Activated naive CD8-positive, alpha-beta T cell treated with anti-CD3 and anti-CD28 coated beads, Interleukin-2, amount 50 U/mL, for 16 hours (primary cell): ENCODE results near the gene CHTF18.
"Not testable (repeated sequence)": the region's sequence is repeated elsewhere in the genome, so short reads cannot be mapped to it uniquely, and the experiment has no call there.

Experiments
- DNase-seq: peaks from one replicate; pipeline ENCODE4 v3.0.0-alpha.2; 2020; ENCODE audit warnings: low read depth, low spot score

Gene CHTF18

DNA sequence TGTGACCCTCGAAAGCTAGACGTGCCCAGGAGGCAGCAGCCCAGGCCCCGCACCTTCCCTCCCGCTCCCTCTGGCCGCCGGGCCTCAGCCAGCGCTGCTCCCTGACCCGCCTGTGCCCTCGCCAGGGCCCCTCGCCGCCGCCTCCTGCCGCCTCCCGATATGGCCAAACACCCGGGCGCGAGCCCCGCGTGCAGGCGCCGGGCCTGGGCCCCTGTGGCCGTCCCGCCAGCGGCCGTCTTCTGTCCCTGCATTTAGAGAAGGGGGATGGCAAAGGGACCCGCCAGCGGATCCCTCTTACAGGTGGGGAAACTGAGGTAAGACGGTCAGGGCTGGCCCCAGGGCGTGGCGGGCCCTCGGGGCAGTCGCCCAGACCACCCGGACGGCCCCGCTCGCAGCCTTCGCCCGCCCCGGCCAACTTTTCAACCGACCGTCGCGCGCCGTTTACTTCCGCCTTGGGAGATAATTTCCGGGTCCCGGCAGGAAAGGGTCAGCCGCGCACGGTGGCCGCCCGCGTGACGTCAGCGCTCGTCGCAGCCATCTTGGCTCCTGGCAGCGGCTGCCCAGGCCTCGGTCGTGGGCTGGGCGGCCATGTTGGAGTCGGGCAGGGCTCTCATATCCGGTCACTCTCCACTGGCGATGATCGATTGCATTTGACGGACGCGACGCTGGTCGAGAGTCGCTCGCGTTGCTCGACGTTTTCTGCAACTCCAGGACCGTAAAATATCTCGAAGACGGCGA, 19.1 kb downstream of the CHTF18 start:
- DNase-seq: peak; percentile 60

DNA sequence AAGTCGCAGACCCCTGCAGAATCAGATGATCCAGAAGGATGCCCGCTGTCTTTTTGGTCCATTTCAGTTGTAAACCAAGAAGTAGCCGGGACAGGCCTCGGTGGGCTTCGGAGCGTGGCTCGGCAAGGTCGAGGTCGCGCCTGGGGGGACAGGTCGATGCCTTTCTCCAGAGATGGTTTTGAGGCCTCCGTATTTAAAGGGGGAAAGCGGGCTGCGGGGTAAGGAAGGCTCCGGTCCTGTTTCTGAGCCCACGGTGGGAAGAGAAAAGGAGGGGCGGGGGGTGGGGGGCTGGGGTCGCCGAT, 19.6 kb downstream of the CHTF18 start:
- no peak for DNase-seq

GRCh38 chr16:813204-813915, 24.9 kb downstream of the CHTF18 start:
- peak; percentile 32 for DNase-seq

- DNase-seq: no peak
These were observed 25.5 kb downstream of the CHTF18 start for GRCh38 chr16:813916-814412.

- no peak for DNase-seq
These were observed 26.6 kb downstream of the CHTF18 start for GRCh38 chr16:814974-815373.

- no peak for DNase-seq
These were observed 27.4 kb downstream of the CHTF18 start for GRCh38 chr16:815861-816260.

- no peak for DNase-seq
These were observed 28.8 kb downstream of the CHTF18 start for GRCh38 chr16:817001-817906.

DNA sequence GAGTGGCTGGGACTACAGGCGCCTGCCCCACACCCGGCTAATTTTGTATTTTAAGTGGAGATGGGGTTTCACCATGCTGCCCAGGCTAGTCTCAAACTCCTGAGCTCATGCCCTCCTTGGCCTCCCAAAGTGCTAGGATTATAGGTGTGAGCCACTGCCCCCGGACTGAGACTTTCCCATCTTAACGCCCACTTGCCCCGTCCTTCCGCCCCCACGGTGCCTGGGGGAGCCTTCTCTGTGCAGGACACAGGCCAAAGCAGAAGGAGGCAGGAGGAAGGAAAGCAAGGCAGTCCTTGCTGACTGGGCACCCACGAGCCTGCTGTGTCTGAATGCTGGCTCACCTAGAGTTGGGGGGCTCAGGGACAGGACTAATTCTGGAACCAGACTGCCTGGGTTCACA, 29.7 kb downstream of the CHTF18 start:
- DNase-seq: no peak

GRCh38 chr16:818592-818991, 30.2 kb downstream of the CHTF18 start:
- DNase-seq: no peak

DNA sequence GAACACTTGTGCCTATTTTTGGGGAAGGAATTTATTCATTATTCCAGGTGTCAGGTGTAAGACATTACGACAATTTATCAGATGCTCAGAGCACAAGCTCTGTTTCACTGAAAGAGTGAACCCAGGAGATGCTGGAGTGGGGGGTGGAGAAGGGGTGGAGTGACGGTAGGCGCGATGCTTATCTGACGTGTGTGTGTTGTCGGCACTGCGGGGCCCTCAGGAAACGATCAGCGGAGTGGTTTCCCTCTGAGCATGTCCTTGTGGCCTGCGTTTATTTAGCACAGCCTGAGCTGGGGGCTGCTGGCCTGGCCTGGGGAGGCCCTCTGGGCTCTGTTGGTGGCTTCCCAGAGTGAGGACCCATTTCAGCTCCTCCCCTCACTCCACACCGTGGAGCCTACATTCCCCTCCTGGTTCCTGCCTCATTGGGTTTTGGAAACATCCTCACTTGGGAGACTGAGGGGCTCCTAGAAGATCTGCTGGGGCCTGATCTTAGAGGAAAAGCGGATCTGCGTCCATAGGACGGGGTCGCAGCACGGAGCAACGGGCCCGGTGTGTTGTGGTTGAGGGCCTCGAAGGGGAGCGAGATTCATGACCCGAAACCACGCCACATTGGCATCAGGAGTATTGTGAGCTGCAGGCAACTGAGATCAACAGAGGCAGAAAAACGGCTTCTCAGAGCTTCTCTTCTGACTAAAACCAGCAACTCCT, 31.1 kb downstream of the CHTF18 start:
- no peak for DNase-seq

DNA sequence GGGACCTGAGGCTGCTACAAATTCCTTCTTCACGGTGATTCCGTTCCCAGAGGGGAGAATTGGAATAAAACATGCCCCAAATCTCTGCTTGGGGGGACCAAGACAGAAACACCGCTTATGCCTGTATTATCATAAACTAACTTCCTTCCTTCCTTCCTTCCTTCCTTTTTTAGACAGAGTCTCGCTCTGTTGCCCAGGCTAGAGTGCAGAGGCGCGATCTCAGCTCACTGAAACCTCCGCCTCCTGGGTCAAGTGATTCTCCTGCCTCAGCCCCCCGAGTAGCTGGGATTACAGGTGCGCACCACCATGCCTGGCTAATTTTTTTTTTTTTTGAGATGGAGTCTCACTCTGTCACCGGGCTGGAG, 31.6 kb downstream of the CHTF18 start:
- DNase-seq: not testable (repeated sequence)

DNA sequence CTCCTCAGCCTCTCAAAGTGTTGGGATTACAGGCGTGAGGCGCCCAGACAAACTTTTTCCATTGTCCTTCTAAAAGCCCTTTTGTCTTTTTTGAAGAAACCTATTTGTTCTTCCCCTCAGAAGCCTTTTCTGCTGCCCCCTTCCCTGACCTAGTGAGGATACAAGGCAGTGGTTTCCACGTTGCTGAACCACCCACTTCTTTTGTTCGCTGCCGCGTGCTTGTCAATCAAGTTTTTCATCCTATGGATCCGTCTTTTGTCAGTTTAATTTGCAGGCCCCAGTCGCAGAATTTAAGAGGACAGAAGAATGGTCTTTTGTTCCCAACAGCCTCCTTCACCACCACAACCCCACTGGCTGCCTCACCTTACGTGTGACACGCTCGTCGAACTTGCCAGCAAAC, 32.3 kb downstream of the CHTF18 start:
- no peak for DNase-seq

DNA sequence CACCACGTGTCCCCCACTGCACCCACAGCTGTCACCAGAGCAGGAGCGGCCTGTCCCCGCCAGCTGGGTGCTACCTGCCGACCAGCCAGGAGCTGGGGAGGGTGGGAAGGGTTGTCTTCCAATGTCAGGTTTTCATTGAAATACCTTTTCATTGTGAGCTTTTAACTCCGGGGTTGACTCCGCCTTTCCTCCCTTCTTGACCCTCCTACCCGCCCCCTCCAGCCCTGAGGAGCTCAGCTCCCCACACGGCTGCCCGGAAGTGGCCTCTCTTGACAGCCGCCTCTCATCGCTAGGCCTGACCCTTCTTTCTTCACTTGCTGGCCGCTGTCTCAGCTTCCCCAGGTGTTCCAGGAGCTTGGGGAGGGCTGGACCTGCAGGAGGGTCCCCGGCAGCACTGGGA, 33.3 kb downstream of the CHTF18 start:
- no peak for DNase-seq

DNA sequence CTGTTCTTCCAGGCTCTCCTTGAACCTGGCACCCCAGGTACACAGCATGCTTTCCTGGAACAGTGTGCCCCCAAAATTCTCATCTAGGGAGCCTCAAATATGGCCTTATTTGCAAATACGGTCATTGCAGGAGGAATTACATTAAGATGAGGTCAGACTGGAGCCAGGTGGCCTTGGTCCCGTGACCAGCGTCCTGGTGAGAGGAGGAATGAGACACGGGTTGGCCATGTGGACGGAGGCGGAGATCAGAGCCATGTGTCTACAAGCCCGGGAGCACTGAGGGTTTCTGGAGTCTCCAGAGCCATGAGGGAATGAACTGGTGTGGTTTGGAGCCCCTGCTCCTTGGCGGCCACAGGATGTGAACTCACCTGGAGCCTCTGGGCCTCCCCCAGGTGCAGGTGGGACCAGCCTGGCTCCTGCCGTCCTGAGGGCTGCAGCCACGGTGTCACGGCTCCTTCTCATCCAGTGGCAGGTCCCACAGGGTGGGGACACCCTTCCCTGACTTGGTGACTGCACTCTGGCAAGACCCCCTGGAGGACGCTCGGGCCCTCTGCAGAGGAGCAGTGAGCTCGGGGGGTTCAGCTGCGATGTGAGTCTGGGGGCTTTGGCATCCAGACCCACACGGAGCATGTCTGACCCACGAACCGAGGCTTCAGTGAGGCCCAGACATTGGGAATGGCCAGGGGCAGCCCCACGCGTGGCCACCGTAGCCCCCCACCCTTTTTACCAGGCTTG, 33.9 kb downstream of the CHTF18 start:
- no peak for DNase-seq

- no peak for DNase-seq
These were observed 34.5 kb downstream of the CHTF18 start for GRCh38 chr16:822909-823297.

DNA sequence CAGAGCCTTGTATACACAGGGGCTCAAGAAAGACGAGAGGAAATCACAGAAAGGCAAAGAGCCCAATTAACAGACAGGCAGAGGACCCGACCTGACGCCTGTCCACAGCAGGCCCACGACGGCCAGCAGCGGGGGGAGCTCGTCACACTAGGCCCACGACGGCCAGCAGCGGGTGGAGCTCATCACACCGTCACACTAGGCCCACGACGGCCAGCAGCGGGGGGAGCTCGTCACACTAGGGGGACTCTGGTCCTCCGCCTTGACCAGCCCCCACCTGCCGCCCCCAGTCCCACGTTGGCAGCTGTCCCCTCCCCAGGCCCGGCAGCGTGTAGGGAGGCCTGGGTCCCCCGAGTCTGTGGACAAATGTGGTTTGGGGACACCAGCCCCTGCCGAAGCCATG, 35.8 kb downstream of the CHTF18 start:
- no peak for DNase-seq

GRCh38 chr16:824601-825000, 36.2 kb downstream of the CHTF18 start:
- DNase-seq: no peak

- no peak for DNase-seq
These were observed 37.1 kb downstream of the CHTF18 start for GRCh38 chr16:825341-826061.

DNA sequence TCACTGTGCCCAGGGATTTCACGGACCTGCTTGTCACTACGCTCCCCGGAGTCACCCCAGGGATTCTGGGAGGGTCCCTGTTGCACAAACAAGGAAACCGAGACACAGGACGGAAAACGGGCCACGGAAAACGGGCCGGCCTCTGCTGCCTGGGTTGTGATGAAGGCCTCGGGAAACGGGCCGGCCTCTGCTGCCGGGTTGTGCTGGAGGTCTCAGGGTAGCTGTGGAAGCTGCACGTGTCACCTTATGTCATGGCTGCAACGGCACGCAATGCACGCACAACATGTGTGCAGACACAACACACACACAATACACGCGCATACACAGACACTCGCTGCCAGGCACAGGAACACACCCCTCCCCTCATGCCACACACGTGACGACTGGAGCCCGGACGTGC, 39.1 kb downstream of the CHTF18 start:
- DNase-seq: no peak

DNA sequence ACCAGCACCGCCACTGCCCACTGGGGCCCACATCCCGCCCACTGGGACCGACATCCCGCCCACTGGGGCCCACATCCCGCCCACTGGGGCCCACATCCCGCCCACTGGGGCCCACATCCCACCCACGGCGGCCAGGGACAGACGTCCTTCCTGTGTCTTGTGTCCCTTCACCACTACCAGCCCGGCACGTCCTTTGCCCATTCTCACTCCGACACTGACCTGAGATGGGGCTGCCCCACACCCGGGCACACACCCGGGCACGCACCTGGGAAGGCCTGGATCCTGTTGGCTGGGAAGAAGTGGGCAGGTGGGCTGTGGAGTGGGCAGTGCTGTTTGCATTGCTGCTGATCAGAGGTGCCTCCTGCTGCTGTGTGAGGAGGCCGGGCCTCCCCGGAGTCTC, 40.5 kb downstream of the CHTF18 start:
- no peak for DNase-seq
